HTR-8/SVneo (cell line): Measurements from ENCODE around the gene SEMA6B.
"Not testable (repeated sequence)": the region's sequence is repeated elsewhere in the genome, so short reads cannot be mapped to it uniquely, and the experiment has no call there.

Source experiments
- DNase-seq: peaks from one replicate; pipeline ENCODE4 v3.0.0; 2011; ENCODE audit warnings: low spot score, mixed read lengths; ENCODE audit not compliant: insufficient read length
- FAIRE-seq: peaks from 2 replicates; lab custom pipeline; 2011; peaks lifted over from hg19 to GRCh38; lab: Jason Lieb, UNC

Gene SEMA6B

DNA sequence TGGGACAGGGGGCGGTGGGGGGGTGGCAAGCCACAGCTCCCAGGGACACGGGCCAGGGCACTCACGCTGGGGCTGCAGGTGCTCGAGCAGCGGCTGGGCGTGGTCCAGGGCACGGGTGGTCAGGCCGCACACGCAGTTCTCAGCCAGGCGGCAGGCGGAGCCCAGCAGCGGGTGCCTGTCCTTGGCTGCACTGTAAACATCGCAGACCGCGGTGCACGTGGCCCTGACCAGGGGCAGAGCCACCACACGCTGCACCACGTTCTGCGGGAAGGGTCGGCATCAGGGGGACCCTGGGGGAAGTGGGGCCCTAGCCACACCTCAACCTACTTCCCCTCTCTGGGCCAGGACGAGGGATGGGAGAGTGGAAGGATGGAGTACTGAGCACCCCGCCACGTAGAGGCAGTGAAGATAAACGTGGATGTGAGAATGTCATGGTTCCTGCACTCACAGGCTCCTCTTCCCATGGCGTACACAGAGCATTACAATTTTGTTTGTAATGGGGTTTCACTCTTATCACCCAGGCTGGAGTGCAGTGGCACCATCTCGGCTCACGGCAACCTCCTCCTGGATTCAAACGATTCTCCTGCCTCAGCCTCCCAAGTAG lies 27.8 kb downstream of the SEMA6B start:
- no peak for DNase-seq
- no peak for FAIRE-seq

- DNase-seq (no peak), FAIRE-seq (no peak)
Measured at GRCh38 chr19:4529924-4530522, 29.5 kb downstream of the SEMA6B start.

DNA sequence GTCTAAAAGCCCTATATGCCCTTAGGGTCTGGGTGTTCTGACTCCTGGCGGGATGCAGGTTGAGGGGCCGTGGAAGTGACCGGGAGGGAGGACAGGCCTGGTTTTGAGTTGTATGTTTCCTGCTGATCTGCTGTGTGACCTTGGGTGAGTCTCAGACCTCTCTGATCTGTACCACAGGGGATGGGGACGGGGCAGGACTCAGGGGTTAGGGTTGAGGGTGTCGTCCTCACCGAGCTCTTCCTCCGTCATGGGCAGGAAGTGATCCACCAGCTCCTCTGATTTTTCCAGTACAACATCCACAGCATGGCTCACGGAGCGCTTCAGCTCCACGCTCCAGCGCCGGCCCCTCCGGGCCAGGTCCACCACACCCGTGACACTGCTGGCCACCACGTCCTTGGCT lies 30.6 kb downstream of the SEMA6B start:
- no peak for FAIRE-seq

DNA sequence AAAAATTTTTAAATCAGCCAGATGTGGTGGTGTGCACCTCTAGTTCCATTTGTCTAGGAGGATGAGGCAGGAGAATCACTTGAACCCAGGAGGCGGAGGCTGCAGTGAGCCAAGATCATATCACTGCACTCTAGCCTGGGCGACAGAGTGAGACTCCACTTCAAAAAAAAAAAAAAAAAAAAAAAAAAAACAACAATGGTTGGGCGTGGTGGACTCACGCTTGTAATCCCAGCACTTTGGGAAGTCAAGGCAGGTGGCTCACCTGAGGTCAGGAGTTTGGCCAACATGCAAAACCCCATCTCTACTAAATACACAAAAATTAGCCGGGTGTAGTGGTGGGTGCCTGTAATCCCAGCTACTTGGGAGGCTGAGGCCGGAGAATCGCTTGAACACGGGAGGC lies 32.1 kb downstream of the SEMA6B start:
- DNase-seq, FAIRE-seq: not testable (repeated sequence)

More for the DNA sequence above, 30.6 kb downstream of the SEMA6B start:
- no peak for DNase-seq

DNA sequence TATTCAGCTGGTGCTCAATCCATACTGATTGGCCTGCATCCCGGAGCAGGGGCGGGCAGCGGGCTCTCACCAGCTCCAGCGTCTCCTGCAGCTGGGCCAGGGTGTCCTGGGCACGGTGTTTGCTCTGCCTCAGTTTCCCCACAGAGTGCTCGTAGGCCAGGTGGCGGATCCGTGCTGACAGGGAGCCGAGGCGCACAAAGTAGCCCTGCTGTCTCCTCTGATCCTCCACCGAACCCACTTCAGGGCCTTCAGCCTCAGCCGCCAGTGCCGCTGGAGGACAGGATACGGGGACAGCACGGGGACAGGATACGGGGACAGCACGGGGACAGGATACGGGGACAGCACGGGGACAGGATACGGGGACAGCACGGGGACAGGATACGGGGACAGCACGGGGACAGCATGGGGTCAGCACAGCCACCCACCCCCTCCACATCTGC lies 33.9 kb downstream of the SEMA6B start:
- no peak for FAIRE-seq
- no peak for DNase-seq

DNA sequence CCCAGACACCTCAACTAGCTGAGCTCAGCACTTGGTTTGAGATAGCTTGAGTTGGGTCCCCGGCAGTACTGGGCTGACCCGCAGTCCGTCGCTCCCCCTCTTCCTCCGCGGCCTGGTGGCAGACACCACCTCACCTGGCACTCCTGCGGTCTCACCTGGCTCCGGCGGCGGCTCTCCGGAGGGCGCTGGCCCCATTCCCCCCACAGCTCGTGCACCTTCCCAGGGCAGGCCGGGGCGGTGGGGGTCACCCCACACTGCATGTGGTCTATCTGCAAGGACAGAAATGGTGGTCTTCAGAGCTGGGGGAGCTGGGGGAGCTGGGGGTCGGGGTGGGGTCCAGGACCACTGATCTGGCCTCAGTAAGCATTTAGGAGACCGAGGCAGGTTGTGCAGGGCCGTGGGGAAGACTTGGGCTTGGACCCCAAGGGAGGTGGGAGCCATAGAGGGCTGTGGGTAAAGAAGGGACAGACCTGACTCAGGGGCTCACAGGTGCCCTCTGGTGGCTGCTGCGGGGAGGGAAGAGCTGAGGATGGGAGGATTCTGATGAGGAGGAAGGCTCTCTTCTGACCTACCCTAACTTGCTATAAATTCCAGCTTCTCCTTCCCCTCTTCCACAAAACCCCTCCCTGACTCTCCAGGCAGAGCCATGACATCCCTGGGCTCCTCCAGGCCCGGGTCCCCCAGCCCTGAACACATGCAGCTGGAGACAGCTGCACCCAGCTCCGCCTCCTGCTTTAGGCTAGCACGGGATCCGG lies 34.5 kb downstream of the SEMA6B start:
- DNase-seq = no peak
- FAIRE-seq = no peak

DNA sequence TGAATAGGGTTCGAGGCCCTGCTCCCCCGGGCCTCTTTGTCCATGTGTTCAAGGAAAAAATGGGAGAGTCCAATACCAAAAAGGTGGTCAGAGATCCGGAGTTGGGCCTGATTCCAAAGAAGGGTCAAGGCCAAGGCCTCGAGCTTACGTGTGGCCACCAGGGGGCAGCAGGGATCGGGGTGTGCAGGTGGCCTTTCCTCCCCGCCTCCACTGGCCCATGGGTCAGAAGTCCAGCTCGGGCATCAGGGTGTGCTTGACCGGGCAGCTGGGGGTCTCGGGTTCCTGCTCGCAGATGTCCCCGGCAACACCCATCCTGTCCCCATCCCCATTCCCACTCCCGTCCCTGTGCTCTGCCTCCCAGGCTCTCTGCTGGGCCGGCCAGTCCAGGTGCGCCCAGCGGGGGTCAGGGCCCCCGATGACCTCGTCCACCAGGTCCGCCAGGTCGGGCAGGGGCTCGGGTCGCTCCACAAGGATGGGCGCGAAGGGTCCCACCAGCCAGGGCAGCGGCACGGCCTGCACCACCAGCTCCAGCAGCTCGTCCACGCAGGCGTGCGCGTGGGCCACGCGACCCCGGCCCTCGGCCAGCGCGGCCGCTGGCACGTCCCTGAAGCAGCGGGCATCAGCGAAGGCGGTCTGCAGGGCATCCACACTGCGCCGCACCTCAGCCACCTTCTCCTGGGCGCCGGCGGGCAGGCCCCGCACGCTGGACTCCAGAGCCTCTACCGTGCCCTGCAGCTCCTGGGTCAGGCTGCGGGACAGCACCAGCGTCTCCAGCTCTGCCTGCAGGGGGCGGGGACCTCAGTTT lies 36.0 kb downstream of the SEMA6B start:
- DNase-seq (peak; percentile 66), FAIRE-seq (no peak)

DNA sequence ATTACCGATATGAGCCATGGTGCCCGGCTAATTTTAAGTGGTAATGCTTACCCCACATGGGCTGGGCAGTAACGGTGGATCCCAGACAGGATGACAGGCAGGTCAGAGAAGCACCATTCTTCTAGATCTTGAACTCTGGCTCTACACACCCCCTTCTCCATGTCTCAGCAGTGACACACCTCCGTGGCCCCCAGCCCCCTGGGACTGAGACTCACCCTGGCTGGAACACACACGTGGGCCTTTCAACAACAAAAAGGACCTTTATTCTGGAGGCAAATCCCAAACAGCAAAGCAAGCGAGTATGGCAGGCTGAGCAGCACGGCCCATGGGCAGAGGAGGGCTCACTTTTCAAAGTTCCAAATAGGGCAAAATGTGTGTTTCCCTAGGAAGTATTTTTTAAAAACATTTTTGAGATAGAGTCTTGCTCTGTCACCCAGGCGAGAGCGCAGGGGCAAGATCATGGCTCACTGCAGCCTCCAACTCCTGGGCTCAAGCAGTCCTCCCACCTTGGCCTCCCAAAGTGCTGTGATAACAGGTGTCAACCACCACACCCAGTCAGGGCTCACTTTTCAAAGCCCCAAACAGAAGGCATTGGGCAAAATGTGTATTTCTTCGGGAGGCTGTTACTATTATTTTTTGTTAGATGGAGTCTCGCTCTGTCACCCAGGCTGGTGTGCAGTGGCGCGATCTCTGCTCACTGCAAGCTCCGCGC lies 37.0 kb downstream of the SEMA6B start:
- DNase-seq (no peak), FAIRE-seq (no peak)

- no peak for FAIRE-seq
Measured at GRCh38 chr19:4521888-4522242, 37.6 kb downstream of the SEMA6B start.

GRCh38 chr19:4521170-4521887 lies 38.2 kb downstream of the SEMA6B start:
- DNase-seq (no peak), FAIRE-seq (no peak)

More at GRCh38 chr19:4521888-4522242, 37.6 kb downstream of the SEMA6B start:
- no peak for DNase-seq

GRCh38 chr19:4519521-4520277 lies 39.8 kb downstream of the SEMA6B start:
- FAIRE-seq (no peak), DNase-seq (no peak)

- FAIRE-seq (no peak), DNase-seq (no peak)
Measured at GRCh38 chr19:4519172-4519496, 40.4 kb downstream of the SEMA6B start.

GRCh38 chr19:4518345-4519171 lies 40.9 kb downstream of the SEMA6B start, which contains the start of gene PLIN4:
Gene PLIN4, minus strand, starts transcription at chr19:4518486. Its CDS starts 214 bp downstream, at chr19:4518272.
- no peak for FAIRE-seq
- no peak for DNase-seq

GRCh38 chr19:4517451-4518057 lies 41.9 kb downstream of the SEMA6B start:
- no peak for DNase-seq
- FAIRE-seq = no peak

GRCh38 chr19:4516939-4517300 lies 42.6 kb downstream of the SEMA6B start:
- DNase-seq (no peak), FAIRE-seq (no peak)

GRCh38 chr19:4516199-4516938 lies 43.1 kb downstream of the SEMA6B start:
- FAIRE-seq (no peak), DNase-seq (no peak)

DNA sequence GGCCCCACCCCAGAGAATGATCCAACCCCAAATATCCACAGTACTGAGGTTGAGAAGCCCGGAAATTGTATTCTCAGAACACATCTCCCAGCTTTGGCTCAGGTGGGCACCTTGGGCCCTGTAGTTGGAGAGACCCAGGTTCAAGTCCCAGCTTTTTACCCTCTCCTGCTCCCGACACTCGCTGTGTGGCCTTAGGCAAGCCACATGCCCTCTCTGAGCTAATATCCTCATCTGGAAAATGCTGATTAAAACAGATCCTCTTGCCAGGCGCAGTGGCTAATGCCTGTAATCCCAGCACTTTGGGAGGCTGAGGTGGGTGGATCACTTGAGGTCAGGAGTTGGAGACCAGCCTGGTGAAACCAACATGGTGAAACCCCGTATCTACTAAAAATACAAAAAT lies 43.8 kb downstream of the SEMA6B start:
- FAIRE-seq = no peak
- no peak for DNase-seq
